ENCODE data around the gene HOXD13.

Gene HOXD13

DNA sequence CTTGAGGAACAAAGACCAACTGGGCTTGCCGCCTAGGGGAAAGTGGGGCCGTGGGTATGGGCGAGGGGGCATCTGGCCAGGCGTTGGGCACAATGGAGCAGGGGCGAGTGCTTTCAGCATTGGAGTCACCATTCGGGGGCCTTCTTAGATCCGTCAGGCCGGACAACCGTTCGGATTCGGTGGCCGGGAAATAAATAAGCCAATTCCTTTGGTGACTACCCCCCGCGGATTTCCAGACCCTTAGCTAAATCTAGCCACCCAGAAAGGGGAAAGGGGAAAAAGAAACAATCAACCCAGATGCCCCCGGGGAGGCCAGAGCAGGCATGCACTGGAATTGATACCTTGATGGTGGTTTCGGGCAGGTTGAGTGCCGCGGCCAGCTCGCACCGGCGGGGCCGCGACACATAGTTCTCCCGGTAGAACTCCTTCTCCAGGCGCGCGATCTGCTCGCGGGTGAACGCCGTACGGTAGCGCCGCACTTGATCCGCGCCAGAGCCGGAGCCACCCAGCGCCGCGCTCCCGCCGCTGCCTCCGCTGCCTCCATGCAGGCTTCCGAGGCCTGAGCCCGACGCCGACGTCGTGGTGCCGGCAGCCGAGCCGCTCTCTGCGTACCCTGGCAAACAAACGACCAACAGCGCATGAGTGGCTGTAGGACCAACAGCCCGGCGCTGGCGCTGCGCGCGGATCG, 10.5 kb upstream of the HOXD13 start:
- no peak for DNase-seq (ENCODE audit: low read depth)

DNA sequence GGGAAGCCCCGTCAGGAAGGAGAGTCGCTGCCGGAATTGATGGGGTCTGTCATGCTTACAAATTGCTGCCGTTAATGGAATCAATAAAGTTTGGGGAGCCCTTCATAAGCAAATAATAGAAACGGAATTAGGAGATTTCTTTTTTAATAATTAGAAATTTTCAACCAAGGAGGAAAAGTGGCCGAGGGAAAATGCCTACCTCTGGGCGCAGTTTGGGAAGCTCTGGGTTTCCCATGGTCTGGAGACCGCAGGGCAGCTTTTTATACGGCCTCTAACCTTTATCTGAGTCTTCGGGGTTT, 10.0 kb upstream of the HOXD13 start:
- DNase-seq (ENCODE audit: low read depth), result no peak
- H3K4me3 ChIP-seq (ENCODE audit: low read length), result no peak overlapping the region
- TF ChIP-seq, protein P1, sequence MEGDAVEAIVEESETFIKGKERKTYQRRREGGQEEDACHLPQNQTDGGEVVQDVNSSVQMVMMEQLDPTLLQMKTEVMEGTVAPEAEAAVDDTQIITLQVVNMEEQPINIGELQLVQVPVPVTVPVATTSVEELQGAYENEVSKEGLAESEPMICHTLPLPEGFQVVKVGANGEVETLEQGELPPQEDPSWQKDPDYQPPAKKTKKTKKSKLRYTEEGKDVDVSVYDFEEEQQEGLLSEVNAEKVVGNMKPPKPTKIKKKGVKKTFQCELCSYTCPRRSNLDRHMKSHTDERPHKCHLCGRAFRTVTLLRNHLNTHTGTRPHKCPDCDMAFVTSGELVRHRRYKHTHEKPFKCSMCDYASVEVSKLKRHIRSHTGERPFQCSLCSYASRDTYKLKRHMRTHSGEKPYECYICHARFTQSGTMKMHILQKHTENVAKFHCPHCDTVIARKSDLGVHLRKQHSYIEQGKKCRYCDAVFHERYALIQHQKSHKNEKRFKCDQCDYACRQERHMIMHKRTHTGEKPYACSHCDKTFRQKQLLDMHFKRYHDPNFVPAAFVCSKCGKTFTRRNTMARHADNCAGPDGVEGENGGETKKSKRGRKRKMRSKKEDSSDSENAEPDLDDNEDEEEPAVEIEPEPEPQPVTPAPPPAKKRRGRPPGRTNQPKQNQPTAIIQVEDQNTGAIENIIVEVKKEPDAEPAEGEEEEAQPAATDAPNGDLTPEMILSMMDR (conservative IDR thresholded peaks at IDR 0.05; ENCODE audit: low read length), result no peak

More for the DNA sequence above, 10.5 kb upstream of the HOXD13 start:
- TF ChIP-seq, protein P1 (conservative IDR thresholded peaks at IDR 0.05; ENCODE audit: low read length), result no peak
- H3K4me3 ChIP-seq (ENCODE audit: low read length), result no peak overlapping the region

DNA sequence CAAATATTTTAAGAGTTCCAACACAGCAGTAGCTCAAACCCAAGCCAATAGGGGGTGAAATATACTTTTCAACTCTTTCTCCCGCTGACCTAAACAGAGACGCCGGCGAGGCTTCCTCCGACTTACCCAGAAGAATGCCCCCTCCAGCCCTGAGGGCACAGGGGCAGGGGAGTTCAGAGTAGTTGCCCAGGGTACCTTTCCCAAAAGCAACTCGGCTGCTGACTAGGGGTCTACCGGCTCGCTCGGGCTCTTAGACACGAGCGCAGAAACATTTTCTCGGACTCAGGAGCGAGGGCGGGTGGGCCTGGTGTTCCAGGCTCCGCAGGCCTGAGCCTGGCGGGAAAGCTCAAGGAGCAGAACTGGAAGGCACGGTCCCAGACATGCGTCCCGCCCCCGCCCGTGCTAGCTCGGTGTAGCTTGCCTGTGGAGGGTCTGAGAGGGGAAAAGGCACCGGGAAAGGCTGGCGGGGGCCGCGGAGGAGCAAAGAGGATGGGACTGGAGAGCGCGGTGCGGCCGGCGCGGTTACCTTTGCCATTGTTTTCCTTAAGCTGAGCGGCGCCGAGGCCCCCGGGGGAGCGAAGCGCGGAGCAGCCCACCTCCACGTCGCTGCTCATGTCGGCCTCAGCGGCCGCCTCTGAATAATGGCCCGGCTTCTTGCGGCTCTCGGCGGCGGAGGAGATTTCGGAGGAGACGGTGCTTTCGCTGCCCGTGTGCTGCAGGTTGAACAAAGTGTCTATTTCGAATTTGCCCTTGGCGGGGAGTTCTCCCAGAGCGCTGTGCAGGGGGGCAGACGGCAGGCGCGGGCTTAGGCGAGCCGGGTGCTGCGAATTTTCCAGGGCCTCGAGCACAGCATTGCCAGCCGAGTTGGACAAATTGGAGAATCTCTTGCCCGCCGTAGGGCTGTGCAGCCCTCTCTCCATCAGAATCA, 9.4 kb upstream of the HOXD13 start:
- TF ChIP-seq, protein P1 (conservative IDR thresholded peaks at IDR 0.05; ENCODE audit: low read length), result no peak
- DNase-seq (ENCODE audit: low read depth), result no peak
- H3K4me3 ChIP-seq (ENCODE audit: low read length), result no peak overlapping the region

DNA sequence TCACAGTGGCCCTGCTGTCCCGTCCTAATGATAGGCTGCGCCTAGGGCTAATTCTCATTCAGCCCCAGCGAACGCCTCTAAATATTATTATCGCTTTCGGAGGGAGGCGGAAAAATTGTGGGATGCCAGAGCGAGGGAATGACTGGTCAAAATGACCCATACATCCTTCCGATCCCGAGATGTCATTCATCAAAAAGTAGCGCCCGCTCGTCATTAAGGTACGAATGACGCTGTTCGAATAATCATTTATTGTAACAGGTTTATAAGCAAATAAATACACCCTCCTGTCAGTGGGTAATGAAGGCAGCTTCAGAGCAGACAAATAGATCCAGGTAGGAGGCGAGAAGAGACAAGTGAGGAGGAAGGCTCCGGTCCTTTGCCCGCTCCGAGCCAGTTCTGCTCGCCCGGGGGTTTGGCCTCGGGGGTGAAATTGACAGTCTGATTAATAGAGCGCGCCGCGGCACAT, 8.7 kb upstream of the HOXD13 start, which contains the start of gene EVX2:
Gene EVX2 (minus strand): TSS at position 167 of the 466 bp plus-strand sequence. CDS start 186 bp downstream, outside the sequence.
- H3K4me3 ChIP-seq (ENCODE audit: low read length), result no peak within 1 kb of the TSS
- no peak for DNase-seq (ENCODE audit: low read depth)
- TF ChIP-seq, protein P1 (conservative IDR thresholded peaks at IDR 0.05; ENCODE audit: low read length), result no peak

DNA sequence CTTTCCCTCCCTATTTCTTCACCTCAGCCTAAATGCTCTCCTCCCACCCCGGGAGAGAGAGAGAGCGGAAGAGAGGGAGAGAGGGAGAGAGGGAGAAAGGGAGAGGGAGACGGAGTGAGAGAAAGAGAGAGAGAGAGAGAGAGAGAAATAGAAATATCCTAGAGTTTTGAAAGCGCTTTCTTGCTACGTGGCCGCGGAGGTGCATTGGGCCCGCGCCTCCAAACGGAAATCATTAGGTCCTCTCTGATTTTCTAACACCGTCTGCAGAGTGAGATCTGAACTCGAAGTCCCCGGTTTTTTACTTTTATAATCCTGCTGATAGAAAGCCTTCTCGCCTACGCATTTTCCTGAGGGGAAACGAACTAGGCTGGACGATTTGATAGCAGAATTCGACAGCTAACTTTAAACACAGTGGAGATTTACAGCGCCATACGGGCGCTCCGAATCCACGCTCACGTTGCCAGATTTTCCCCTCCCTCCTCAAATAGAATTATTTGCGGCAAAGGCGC, 7.9 kb upstream of the HOXD13 start:
- DNase-seq (ENCODE audit: low read depth), result no peak
- TF ChIP-seq, protein P1 (conservative IDR thresholded peaks at IDR 0.05; ENCODE audit: low read length), result no peak
- H3K4me3 ChIP-seq (ENCODE audit: low read length), result no peak overlapping the region

DNA sequence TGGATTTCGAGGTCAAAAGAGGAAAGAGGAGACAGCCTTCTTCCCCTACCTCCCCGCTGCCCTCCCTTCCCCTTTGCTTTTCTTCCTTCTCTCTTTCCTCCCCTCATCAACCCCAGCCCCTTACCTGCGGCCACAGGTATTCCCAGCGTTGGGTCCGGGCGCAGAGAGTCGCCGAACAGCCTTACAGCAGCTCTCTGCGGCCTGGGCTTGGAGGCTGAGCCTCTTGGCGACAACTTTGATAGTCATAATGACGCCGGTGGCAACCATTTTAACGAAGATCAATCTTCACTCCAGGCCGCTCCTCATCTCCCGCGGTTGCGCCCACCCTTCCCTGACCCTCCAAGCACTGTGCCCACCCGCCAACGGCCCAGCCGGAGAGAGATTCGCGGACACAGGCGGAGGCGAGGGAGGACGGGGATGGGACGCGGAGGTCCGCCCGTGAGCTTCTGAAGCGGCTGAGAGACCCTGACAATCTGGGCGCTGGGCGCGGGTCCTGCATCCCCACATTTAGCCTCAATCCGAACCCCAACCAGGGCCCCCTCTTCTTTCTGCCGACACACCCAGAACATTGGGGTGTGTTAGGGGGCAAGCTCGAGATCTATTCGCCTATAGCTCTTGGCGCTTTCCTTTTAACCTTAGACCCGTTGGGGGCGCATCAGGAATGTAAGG, 7.3 kb upstream of the HOXD13 start:
- TF ChIP-seq, protein P1 (conservative IDR thresholded peaks at IDR 0.05; ENCODE audit: low read length), result no peak
- H3K4me3 ChIP-seq (ENCODE audit: low read length), result no peak overlapping the region
- DNase-seq (ENCODE audit: low read depth), result no peak
